Spleen (tissue), 7 donors: Measurements from ENCODE around the gene FOXO6.

ENCODE experiments used
- POLR2A ChIP-seq, 3 donors: fragments of 450-650 bp; IDR thresholded peaks; one replicate each; pipeline ENCODE4 v1.5.1; 2017; ENCODE audit warnings: antibody characterized with exemption in 3 of 3, mild to moderate bottlenecking in 1 of 3
- TF ChIP-seq, protein P1 (sequence below), 11 experiments: fragments of 200-600 bp in 7 of 11; fragments of 450-650 bp in 4 of 11; sonication (generic) in 4 of 11; IDR thresholded peaks in 8 of 11; conservative IDR thresholded peaks in 3 of 11; 1 replicate in 7 of 11; 2 replicates in 4 of 11; pipeline versions ENCODE4 v1.4.0 to v1.8.0; 2016 to 2021; ENCODE audit warnings: antibody characterized with exemption in 11 of 11, inconsistent platforms in 4 of 11, mild to moderate bottlenecking in 1 of 11
- donor health status: DM: no; HTN: no; CAD: no; lungs with moderate emphysema.
- donor health status: DM: no; HTN: no; CAD: no.
- donor health status: DM: no; HTN: no; CAD: no.

DNA sequence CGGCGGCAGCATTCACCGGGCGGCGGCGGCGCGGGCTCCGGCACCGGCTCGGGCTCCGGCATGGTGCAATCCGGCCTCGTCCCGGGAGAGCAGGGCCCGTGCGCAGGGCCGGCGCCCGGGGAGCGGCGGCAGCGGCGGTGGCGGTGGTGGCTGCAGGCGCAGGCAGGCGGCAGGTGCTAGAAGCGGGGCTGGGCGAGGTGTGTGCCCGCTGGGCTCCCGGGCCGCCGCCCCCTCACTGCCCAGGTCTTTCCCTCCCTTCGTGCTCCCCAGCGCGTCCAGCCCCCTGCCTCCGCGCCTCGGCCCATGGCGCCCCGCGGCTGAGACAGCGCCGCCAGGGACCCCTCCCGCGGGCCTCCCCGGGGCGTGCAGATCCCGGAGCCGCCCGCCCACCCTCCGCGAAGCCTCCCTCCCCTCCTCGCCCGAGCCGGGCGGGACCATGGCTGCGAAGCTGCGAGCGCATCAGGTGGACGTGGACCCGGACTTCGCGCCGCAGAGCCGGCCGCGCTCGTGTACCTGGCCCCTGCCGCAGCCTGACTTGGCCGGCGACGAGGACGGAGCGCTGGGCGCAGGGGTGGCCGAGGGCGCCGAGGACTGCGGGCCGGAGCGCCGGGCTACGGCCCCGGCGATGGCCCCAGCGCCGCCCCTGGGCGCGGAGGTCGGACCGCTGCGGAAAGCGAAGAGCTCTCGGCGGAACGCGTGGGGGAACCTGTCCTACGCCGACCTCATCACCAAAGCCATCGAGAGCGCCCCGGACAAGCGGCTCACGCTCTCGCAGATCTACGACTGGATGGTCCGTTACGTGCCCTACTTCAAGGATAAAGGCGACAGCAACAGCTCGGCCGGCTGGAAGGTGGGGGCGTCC, 492 bp downstream of the FOXO6 start:
- TF ChIP-seq POLR2A (IDR thresholded peaks at IDR 0.05) = no peak
- TF ChIP-seq, protein P1, sequence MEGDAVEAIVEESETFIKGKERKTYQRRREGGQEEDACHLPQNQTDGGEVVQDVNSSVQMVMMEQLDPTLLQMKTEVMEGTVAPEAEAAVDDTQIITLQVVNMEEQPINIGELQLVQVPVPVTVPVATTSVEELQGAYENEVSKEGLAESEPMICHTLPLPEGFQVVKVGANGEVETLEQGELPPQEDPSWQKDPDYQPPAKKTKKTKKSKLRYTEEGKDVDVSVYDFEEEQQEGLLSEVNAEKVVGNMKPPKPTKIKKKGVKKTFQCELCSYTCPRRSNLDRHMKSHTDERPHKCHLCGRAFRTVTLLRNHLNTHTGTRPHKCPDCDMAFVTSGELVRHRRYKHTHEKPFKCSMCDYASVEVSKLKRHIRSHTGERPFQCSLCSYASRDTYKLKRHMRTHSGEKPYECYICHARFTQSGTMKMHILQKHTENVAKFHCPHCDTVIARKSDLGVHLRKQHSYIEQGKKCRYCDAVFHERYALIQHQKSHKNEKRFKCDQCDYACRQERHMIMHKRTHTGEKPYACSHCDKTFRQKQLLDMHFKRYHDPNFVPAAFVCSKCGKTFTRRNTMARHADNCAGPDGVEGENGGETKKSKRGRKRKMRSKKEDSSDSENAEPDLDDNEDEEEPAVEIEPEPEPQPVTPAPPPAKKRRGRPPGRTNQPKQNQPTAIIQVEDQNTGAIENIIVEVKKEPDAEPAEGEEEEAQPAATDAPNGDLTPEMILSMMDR (IDR thresholded peaks at IDR 0.05 in 8 of 11, conservative IDR thresholded peaks at IDR 0.05 in 3 of 11) = no peak
